HEK293T (cell line): ENCODE results near the gene CADM2.

Source experiments
- FOXM1 ChIP-seq: fragments of 450-650 bp; IDR thresholded peaks from 2 replicates; pipeline ENCODE4 v1.6.1; 2017; ENCODE audit warnings: mild to moderate bottlenecking, borderline replicate concordance
- HDGF ChIP-seq: fragments of 450-650 bp; IDR thresholded peaks from 2 replicates; pipeline ENCODE4 v1.6.1; 2017; ENCODE audit warnings: antibody characterized with exemption, borderline replicate concordance
- L3MBTL2 ChIP-seq: fragments of 450-650 bp; conservative IDR thresholded peaks from 2 replicates; pipeline ENCODE4 v1.6.1; 2016; ENCODE audit warnings: mild to moderate bottlenecking
- NFRKB ChIP-seq: fragments of 450-650 bp; IDR thresholded peaks from 2 replicates; pipeline ENCODE4 v1.6.1; 2016; ENCODE audit warnings: mild to moderate bottlenecking, moderate library complexity
- ZNF384 ChIP-seq: fragments of 450-650 bp; IDR thresholded peaks from 2 replicates; pipeline ENCODE4 v1.6.1; 2016

- TF ChIP-seq ZNF384 (no peak), FOXM1 (no peak), HDGF (no peak), NFRKB (no peak), L3MBTL2 (no peak)
These were observed 580.4 kb downstream of the CADM2 start for GRCh38 chr3:85539232-85539631.
